Liver (tissue), 9 donors: ENCODE measurements around the gene MYO3B. TPM values are rescaled to one million over a fixed set of nuclear protein-coding genes. Genes with fewer than 3 reads are reported as not detected.
A peak's percentile ranks its signal among the peaks of the same experiment; 100 is the strongest.

Experiments
- DNase-seq: peaks from one replicate; pipeline ENCODE4 v3.0.0-alpha.2; 2017; ENCODE audit warnings: low spot score
- H3K27ac ChIP-seq, 2 donors: one replicate each; pipeline ENCODE4 v1.7.0; 2013; ENCODE audit warnings: inconsistent platforms in 2 of 2, low read length in 2 of 2, control low read depth in 1 of 2, low read depth in 1 of 2, mild to moderate bottlenecking in 1 of 2
- H3K27me3 ChIP-seq, 4 donors: one replicate each; pipeline versions ENCODE4 v1.6.1 to v1.7.0; 2013; ENCODE audit warnings: low read length in 3 of 4, inconsistent platforms in 1 of 4, mild to moderate bottlenecking in 1 of 4, moderate library complexity in 1 of 4; ENCODE audit not compliant: control insufficient read depth in 4 of 4, insufficient read depth in 4 of 4
- H3K36me3 ChIP-seq, 4 donors: one replicate each; pipeline versions ENCODE4 v1.6.1 to v1.7.0; 2013; ENCODE audit warnings: low read length in 3 of 4, mild to moderate bottlenecking in 3 of 4, low read depth in 1 of 4, moderate library complexity in 1 of 4; ENCODE audit not compliant: control insufficient read depth in 4 of 4, insufficient read depth in 3 of 4
- H3K4me1 ChIP-seq, 4 donors: one replicate each; pipeline versions ENCODE4 v1.6.1 to v1.7.0; 2013; ENCODE audit warnings: low read length in 3 of 4, mild to moderate bottlenecking in 3 of 4, moderate library complexity in 1 of 4; ENCODE audit not compliant: control insufficient read depth in 4 of 4, insufficient read depth in 4 of 4
- H3K4me3 ChIP-seq, 3 donors: one replicate each; pipeline versions ENCODE4 v1.6.1 to v1.7.0; 2013; ENCODE audit warnings: low read length in 3 of 3, control low read depth in 1 of 3, low read depth in 1 of 3, mild to moderate bottlenecking in 1 of 3
- H3K9ac ChIP-seq, 2 donors: one replicate each; pipeline ENCODE4 v1.7.0; 2013; ENCODE audit warnings: low read length in 2 of 2, mild to moderate bottlenecking in 2 of 2, moderate library complexity in 2 of 2, control low read depth in 1 of 2, low read depth in 1 of 2
- H3K9me3 ChIP-seq, 4 donors: one replicate each; pipeline versions ENCODE4 v1.6.1 to v1.7.0; 2013; ENCODE audit warnings: low read length in 3 of 4; ENCODE audit not compliant: control insufficient read depth in 4 of 4
- ATF3 ChIP-seq: IDR thresholded peaks from 2 replicates; pipeline ENCODE4 v1.6.1; 2016; ENCODE audit warnings: antibody characterized with exemption
- CTCF ChIP-seq: fragments of 150-350 bp; IDR thresholded peaks from 2 replicates; pipeline ENCODE4 v1.5.1; 2017; ENCODE audit warnings: improper control_type of control experiment, low read depth, low read length; ENCODE audit not compliant: missing input control
- EGR1 ChIP-seq, 2 donors: IDR thresholded peaks; 2 replicates each; pipeline ENCODE4 v1.6.1; 2016 to 2018; ENCODE audit warnings: antibody characterized with exemption in 2 of 2, low read depth in 2 of 2
- FOXA1 ChIP-seq: IDR thresholded peaks from 2 replicates; pipeline ENCODE4 v1.6.1; 2016; ENCODE audit warnings: antibody characterized with exemption
- FOXA2 ChIP-seq: IDR thresholded peaks from 2 replicates; pipeline ENCODE4 v1.6.1; 2016; ENCODE audit warnings: antibody characterized with exemption
- GABPA ChIP-seq, 2 donors: IDR thresholded peaks in 1 of 2; conservative IDR thresholded peaks in 1 of 2; 2 replicates each; pipeline ENCODE4 v1.6.1; 2016; ENCODE audit warnings: antibody characterized with exemption in 2 of 2, mild to moderate bottlenecking in 1 of 2, moderate library complexity in 1 of 2
- HNF4A ChIP-seq, 2 donors: conservative IDR thresholded peaks; 2 replicates each; pipeline ENCODE4 v1.6.1; 2016; ENCODE audit warnings: antibody characterized with exemption in 2 of 2, mild to moderate bottlenecking in 2 of 2
- HNF4G ChIP-seq: IDR thresholded peaks from 2 replicates; pipeline ENCODE4 v1.6.1; 2016; ENCODE audit warnings: antibody characterized with exemption
- JUND ChIP-seq, 2 donors: IDR thresholded peaks; 2 replicates each; pipeline ENCODE4 v1.6.1; 2016; ENCODE audit warnings: antibody characterized with exemption in 2 of 2
- MAX ChIP-seq: IDR thresholded peaks from 2 replicates; pipeline ENCODE4 v1.6.1; 2016; ENCODE audit warnings: antibody characterized with exemption
- NR2F2 ChIP-seq: IDR thresholded peaks from 2 replicates; pipeline ENCODE4 v1.6.1; 2016; ENCODE audit warnings: antibody characterized with exemption
- RAD21 ChIP-seq, 2 donors: IDR thresholded peaks; 2 replicates each; pipeline ENCODE4 v1.6.1; 2016; ENCODE audit warnings: antibody characterized with exemption in 2 of 2, mild to moderate bottlenecking in 2 of 2
- REST ChIP-seq: IDR thresholded peaks from 2 replicates; pipeline ENCODE4 v1.6.1; 2016; ENCODE audit warnings: antibody characterized with exemption, mild to moderate bottlenecking
- RXRA ChIP-seq, 2 donors: IDR thresholded peaks; 2 replicates each; pipeline ENCODE4 v1.6.1; 2017 to 2018; ENCODE audit warnings: antibody characterized with exemption in 2 of 2, mild to moderate bottlenecking in 1 of 2
- SP1 ChIP-seq: IDR thresholded peaks from 2 replicates; pipeline ENCODE4 v1.6.1; 2018; ENCODE audit warnings: antibody characterized with exemption, mild to moderate bottlenecking
- TAF1 ChIP-seq: conservative IDR thresholded peaks from 2 replicates; pipeline ENCODE4 v1.6.1; 2016; ENCODE audit warnings: antibody characterized with exemption, mild to moderate bottlenecking
- YY1 ChIP-seq: IDR thresholded peaks from 2 replicates; pipeline ENCODE4 v1.6.1; 2016; ENCODE audit warnings: antibody characterized with exemption, mild to moderate bottlenecking
- ZBTB33 ChIP-seq: IDR thresholded peaks from 2 replicates; pipeline ENCODE4 v1.6.1; 2016; ENCODE audit warnings: antibody characterized with exemption
- WGBS: extraction: QIAGEN DNeasy Blood & Tissue Kit; methylation state at CpG from one replicate; pipeline ENCODE4 v1.1.7; 2013; 5-methylcytosine and 5-hydroxymethylcytosine counted together
- polyA plus RNA-seq, 2 donors: library from polyadenylated mRNA; stranded (reverse) in 1 of 2; unstranded in 1 of 2; fragments of 200-250 nt in 1 of 2; fragments of >200 nt in 1 of 2; fragmentation: Nextera tagmentation in 1 of 2; extraction: Ambion mirVana in 1 of 2; gene quantifications; one replicate each; pipeline versions ENCODE4 v1.2.1 to v1.2.3, GENCODE V29; 2013 to 2015
- total RNA-seq, 2 donors: library from RNA; depleted of rRNA; stranded (reverse); fragments of >200 nt; gene quantifications; one replicate each; pipeline ENCODE4 v1.2.3, GENCODE V29; 2014
- donor health status: healthy.
- donor health status: healthy.
- donor health status: healthy.
- donor health status: healthy.
- donor health status: healthy.

The MYO3B gene
- total and polyA plus RNA-seq, 4 donors, result under 0.01 to 0.05 TPM; not detected in 2

GRCh38 chr2:170485254-170486026 lies 307.5 kb downstream of the MYO3B start:
- no peak for DNase-seq
- TF ChIP-seq HNF4A (conservative IDR thresholded peaks at IDR 0.05) (peak; percentile 98 to 99), RXRA (IDR thresholded peaks at IDR 0.05) (peak; percentile 59 to 65), REST (peak; percentile 51), FOXA1 (no peak), ZBTB33 (peak; percentile 43), FOXA2 (no peak), HNF4G (peak; percentile 95), EGR1 (IDR thresholded peaks at IDR 0.05; ENCODE audit: low read depth in 2 of 2) (peak in 1 of 2 donors; percentile 15), YY1 (peak; percentile 13), MAX (peak; percentile 57), TAF1 (no peak), RAD21 (IDR thresholded peaks at IDR 0.05) (peak; percentile 48 to 64), GABPA (IDR thresholded peaks at IDR 0.05 in 1 of 2, conservative IDR thresholded peaks at IDR 0.05 in 1 of 2) (peak; percentile 38 to 50), JUND (IDR thresholded peaks at IDR 0.05) (peak; percentile 47 to 64), SP1 (peak; percentile 93), CTCF (no peak), ATF3 (no peak), NR2F2 (peak; percentile 16)
- H3K27ac ChIP-seq, result no peak overlapping the region
- H3K27me3 ChIP-seq, result no peaks in the 10 kb centered on the region
- WGBS, result 50% methylated on average over 3 of the region's 3 CpGs
- peaks cover 0 to 10% (median 4%) of the 10 kb centered on the region in 4 donors for H3K4me1 ChIP-seq
- H3K9ac ChIP-seq, result no peak overlapping the region
- H3K9me3 ChIP-seq, result no peaks in the 10 kb centered on the region
- no peak overlapping the region for H3K4me3 ChIP-seq
- no peaks in the 10 kb centered on the region for H3K36me3 ChIP-seq
